DMS53 treated with DMSO at 0.1 percent for 48 hours (cell line): ENCODE data around the gene LRPAP1.
"Not testable (repeated sequence)": the region's sequence is repeated elsewhere in the genome, so short reads cannot be mapped to it uniquely, and the experiment has no call there.

ENCODE experiments used
- DNase-seq: peaks from one replicate; lab custom pipeline; 2025; ENCODE audit not compliant: unreplicated experiment; lab: John Stamatoyannopoulos, UW

LRPAP1 gene

DNA sequence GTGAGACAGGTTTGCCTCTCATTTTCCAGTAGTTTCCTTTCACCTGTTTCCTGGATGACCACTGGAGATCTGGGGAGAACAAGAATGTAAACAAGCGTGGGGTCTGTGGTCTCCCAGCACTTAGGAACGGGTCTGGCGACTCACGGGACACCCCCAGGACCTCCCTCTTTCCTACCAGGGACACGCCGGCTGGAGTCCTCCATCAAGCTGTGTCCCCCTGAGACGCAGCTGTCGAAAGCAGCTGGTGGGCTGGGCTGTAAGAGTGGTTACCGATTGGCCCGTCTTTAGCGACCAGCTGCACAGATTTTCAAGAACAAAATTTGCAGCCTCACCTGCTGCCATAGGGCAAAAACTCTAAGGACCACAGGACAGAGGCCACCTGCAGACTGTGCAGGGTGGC lies 11.9 kb downstream of the LRPAP1 start:
- DNase-seq: no peak

DNA sequence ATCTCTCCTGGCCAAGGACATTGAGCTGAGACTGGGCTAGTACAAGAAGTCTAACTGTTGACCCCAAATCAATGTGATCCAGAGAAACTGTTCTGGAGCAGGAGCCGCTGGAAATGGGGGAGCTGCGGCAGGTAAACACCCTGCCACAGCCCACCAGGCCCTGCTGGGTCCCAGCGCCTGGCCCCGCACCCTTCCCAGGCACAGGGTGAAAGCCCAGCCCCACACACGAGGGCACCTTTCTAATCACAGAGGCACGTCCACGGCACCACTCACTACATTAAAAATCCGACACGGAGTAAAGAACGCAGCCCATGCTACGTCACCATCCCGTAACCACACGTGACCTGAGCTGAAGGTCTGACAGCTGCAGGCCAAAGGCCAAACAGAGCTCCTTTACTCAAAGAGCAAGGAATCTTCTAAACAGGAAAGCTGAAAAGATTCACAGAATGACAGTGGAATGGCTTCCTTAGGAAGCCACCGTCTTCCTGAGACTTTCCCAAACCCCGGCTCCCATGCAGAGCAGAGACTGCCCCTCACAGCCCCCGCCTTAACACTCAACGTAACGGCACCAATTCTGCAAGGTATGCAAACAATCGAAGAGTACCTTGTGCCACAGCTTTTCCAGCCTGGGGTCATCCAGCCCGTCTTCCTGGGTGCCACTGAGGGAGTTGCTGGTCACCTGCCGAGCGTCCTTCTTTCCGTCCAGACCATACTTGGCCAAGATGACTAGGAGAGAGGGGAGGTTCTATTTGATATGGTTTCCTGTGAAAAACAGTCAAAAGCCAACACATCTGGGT lies 12.6 kb downstream of the LRPAP1 start:
- DNase-seq: no peak

DNA sequence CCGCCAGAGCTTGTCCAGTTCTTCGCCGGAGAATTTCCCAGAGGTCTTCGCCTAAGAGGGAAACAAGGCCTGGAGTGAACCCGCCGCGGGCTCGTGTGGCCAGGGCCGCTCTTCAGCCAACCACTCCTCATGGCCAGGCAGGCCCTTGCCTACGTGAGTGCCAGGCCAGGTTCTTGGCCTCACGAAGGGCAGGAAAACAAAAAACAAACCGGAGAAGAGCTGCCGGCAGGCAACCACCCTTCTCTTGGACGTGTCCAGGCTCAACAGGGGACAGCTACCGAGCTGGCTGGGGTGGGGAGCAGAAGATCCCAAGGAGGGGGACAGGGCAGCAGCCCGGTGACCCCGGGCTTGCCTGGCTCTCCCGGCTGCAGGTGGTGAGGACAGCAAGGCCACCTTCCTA lies 13.3 kb downstream of the LRPAP1 start:
- no peak for DNase-seq

DNA sequence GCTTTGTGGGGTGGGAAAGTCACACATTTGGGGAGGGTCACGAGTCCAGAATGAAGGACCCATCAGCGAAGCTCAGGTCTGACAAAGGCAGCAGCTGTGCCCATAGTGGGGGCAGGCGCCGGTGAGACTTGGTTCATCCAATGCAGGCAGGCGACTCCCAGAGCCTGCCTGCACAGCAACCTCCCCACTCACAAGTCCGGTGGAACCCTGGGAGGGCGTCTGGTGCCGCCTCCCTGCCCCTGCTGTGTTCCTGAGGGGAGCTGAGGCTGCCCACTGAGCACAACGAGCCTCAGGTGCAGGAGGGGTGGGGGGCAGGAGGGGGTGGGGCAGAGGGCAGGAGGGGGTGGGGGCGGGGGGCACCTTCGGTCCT lies 13.7 kb downstream of the LRPAP1 start:
- DNase-seq: no peak

DNA sequence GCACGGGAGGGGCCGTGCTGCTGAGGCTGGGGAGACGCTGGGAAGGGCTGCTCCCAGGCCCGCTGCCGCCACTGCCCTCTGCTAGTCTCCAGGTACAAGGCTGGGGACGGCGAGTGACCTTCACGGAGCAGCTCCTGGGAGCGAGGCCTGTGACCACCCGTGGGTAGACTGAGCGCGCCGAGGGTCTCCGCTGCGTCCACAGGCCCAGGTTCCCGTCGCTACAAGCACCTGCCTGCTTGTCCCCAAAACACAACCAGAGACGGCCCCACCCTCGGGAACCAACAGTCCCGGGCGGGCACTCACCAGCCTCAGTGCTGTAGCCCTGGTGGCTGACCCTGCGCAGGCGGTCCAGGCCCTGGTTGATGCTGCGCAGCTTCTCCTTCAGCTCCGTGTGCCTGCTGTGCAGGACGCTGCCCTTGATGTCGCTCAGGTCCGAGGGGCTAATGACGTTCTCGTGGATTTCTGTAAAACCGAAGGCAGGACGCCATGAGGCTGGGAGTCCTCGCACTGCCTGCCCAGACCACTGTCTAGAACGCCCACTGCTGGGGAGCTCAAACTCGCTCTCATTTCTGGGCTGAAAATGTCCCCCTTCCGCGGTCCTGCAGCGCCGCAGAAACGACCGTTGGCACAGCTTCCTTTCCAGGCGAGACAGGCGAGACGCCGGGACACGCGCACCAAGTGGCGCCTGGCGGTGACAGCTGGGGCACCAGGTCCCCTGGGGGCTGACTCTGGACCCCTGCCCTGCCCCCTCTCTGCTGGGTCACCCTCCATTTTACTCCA lies 14.3 kb downstream of the LRPAP1 start:
- DNase-seq: no peak

DNA sequence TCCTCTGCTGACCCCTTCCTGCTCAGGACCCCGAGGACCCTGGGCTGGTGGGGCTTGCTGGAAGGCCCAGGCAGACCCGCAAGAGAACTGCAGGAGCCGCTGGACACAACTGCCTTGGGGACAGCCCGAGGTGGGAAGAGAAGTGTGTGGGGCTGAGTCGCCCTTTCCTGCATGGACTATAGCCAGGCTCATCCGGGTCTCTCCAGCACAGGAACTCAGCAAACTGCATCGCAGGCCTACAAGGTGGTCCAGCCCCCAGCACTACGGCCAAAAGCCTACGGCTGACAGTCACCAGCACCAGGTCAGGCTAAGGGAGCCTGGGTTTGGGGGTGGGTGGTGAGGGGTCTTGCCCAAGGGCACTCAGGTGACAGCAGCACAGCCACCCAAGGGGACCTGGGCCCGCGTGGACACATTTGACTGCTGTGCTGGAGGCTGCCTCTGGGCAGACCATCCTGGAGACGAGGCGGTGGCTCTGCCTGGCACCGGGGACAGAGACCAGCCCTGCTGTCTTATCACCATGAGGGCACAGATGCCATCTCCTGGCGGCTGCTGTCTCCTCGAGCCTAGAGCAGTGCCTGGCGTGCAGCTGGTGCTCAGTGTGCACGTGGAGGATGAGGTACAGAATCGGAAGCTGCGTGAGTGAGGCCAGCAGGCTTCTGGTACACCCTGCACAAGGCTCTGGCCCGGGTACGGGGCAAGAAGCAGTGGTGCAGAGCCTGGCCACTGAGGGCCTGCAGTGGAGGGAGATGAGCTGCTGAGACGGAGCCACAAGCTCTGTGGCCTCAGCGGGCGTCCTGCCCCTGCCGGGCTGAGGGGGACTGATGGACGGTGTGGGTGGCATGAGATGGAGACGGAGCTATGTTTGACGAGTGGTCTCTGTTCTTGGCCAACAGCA lies 15.1 kb downstream of the LRPAP1 start:
- DNase-seq: no peak

DNA sequence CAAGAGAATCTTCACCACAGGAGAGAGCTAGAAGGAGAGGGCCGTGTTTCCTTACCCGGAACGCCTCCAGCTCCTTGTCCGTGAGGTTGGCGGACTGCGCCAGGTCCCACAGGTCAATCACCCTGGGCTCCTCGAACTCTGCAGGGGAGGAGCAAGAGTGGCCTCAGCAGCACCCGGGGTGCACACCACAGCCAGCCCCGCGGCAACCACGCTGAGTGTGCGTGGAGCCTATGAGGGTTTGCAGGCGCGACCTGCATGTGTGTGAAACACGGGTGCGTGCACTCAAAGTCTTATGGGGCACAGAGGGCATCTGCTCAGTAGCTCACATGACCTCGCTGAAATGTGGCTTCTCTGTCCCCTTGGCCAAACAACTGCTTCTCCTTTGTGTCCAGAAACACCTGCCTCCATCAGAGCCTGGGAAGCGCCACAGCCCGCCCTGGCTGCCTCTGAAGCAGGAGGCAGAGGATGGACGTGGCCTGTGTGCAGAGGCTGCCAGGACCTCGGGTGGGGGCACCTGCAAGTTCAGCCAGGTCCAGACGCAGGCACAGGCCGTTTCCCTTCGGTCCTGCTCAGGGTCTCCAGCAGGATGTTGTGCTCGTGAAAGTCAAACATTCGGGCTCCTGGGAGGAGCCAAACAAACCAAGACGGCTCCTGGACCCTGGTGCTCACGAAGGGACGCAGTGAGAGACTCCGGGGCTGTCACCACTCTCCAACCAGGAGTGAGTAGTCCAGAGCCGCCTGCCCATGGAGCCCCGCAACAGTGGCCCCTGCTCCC lies 16.0 kb downstream of the LRPAP1 start:
- DNase-seq: no peak

DNA sequence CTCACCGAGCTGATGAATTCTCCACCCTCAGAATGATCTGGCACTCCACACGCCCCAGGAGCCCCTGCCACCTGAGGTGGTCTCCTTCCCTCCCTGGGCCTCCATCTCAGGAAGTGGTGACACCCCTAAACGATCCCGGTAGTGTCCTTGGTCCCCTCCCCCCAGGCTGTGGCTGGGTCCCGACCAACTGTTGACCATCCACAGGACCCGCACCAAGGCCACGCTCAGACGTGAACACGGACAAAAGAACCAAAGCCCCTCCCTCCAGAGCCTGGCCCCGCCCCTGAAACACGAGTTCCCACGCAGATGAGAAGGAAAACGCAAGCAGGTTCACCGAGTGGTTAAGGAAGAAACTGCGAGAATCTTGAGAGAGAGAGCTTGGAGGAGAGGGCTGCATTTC lies 16.6 kb downstream of the LRPAP1 start:
- DNase-seq: no peak

DNA sequence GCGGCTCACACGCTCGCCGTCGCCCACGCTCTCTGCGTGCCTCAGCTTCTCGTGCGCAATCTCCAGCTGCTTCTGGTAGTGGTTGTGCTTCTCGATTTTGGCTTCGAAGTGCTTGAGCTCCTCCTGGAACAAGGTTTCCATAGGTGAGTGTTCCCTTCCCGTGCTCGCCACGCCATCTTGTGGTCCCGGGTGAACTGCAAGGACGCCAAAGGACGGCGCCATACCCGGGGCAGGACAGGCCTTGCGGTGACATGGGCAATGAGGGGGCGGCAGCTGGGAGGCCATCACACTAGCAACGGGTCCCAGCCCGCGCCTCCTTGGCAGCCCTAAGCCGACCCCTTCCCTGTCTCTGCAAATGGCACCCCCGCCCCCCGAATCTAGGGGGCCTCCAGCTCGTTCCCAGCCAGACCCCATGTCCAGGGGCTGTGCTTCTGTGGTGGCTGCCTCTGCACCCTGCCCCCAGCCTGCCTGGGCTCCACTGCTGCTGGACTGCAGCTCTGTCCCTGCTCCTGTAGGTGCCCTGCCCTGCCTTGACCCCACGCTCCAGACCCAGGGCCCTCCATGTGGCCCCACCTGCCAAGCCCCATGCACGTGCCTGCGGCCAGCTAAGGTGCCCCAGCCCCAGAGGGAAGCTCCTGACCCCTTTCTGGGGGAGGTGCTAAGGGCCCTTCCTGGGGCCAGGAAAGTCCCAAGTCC lies 17.3 kb downstream of the LRPAP1 start:
- DNase-seq: no peak

DNA sequence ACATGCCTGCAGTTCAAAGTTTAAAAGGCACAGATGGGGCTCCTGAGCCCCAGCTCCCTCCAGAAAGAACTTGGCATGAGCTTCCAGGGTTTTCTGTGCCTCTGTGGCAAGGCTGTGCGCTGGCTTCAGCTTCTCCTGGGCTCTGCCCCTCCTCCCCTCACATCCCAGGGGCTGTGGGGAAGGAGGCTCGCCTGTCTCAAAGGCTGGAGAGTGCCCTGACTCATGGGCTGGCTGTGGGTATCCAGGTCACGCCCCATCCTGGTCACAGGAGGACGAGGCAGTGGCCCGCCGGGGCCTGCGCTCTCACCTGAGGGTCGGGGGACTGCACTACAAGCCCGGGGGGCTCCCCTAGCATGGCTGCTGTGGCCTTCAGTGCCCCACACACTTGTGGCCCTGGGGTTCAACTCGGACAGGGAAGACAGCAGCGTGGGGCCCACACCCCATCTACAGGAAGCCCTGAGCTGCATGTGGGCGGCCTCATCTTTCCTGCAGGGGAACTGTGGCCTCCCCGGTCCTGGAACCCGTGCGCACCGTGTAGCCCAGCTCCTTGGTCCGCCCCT lies 17.9 kb downstream of the LRPAP1 start:
- DNase-seq: no peak

DNA sequence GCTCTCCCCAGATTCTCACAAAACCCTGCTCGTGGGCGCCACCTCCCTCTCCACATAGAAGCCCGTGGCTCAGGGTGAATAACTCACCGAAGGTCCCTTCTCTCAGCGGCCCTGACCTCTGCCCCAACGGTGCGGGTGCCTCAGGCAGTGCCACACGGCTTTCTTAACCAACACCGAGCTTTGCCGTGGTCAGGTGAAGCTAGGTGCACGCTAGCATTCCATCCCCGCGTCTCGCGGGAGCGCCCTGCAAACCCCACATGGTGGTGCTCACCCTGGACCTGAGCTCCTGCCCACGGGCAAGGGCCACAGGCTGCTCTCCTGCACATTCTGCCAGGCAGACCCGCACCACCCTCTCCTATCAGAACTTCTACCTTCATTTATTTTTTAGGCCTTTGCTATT lies 18.4 kb downstream of the LRPAP1 start:
- no peak for DNase-seq

DNA sequence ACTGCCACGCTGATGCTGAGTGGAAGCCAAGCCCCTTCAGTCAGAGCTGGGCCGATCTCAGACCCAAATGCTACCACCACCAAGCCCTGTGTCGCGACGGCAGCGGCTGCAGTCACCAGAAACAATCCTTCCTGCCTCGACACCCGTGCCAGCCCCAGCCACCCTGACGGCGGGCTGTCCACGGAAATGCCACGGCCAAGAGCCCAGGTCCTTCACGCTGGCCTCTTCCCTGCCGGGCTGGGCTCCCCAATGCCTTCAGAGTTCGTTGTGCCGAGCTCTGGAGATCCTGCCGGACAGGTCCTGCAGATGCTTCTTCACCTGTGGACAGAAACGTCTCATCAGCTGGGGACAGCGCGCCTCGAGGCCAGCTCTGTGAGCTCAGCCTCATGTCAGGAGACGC lies 19.5 kb downstream of the LRPAP1 start:
- no peak for DNase-seq

DNA sequence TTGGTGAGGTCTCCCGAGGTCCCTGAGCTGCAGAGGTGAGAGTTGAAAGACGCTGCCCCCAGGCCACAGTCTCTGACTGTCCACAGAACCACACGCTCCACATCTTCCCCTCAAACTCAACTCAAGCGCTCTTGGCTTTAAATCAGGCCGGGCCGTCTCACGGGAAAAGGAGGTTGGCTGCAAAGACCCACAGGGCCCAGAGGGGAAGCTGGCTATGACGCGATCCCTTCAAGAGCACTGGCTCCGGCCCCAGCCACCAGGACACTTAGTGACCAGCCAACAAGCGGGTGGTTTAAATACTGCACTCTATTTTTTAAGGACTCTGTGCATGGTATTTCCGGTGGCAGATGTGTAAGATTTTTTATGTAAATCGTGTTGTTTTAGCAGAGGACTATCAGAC lies 19.9 kb downstream of the LRPAP1 start:
- no peak for DNase-seq

DNA sequence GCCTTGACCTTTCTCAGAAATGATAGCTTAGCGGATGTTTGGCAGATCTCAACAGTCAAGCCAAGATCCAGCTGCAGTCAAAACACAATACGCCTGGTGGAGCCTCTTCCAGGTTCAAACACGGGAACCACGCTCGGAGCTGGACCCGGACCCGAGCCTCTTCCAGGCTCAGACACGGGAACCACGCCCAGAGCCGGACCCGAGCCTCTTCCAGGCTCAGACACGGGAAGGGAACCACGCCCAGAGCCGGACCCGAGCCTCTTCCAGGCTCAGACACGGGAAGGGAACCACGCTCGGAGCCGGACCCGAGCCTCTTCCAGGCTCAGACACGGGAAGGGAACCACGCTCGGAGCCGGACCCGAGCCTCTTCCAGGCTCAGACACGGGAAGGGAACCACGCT lies 20.6 kb downstream of the LRPAP1 start:
- not testable (repeated sequence) for DNase-seq

DNA sequence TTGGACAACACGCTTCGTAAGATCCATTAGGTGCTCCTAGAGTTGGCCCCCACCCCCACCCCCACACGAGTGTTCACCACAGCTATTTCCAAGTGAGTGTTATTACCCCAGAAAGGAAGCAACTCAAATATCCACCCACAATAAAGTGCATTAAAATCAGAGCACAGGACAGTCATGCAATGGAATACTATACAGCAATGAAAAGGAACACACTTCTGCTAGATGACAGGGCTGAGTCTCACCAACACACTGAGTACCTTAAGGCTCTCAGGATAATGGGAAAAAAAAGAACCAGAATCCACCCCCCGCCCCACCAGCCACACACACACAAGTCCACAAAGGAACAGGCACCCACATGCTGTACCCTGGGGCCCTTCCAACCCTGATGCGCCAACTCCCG lies 21.0 kb downstream of the LRPAP1 start:
- no peak for DNase-seq

DNA sequence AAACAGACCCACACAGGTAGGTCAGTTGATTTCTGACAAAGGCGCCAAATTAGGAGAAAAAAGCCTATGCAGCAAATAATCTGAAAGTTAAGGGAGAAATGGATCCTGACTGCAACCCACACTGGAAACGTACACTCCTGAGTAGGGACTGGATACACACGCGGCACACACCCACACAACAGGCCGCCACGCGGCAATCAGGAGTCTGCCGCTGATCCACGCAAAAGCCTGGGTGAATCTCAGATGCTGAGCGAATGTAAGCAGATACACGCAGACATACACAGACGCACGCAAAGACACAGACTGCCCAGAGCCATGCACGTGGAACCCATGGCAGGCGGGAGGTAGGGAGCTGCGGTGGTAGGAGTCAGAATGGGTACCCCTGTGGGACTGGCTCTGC lies 21.7 kb downstream of the LRPAP1 start:
- DNase-seq: no peak

DNA sequence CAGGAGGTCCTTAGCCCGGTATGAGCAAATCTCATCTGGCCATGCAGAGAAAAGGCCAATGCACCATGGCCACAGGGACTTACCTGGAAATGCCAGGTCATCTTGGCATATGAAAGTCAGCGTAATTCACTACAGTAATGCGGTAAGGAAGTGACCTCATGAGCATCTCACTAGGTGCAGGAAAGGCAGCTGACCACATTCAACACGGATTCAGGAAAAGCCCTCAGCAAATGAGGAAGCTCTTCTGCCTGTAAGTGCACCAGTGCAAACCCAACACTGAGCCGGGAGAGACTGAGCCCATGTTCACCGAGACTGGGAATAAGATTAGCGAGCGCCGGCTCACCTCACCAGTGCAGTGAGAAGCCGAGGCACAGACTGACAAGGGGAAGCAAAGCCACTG lies 23.7 kb downstream of the LRPAP1 start:
- DNase-seq: no peak

DNA sequence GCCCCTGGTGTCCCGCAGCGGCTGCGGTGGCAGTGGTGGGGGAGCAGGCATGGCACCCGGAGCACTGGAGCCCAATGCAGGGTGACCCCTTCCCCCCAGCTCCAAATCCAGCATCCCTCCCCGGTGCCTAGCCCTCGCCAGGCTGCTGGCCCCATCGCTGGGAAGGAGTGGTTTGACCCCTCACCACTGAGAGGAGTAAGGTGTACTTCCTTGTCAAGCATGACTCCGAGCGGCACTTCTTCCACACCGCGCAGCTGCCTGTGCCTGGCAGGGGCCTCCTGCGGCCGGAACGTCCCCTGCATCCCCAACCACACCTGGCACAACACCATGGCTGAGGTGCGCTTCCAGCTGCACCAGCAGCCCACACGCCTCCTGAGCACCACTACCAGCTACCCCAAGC lies 27.0 kb downstream of the LRPAP1 start:
- DNase-seq: no peak

DNA sequence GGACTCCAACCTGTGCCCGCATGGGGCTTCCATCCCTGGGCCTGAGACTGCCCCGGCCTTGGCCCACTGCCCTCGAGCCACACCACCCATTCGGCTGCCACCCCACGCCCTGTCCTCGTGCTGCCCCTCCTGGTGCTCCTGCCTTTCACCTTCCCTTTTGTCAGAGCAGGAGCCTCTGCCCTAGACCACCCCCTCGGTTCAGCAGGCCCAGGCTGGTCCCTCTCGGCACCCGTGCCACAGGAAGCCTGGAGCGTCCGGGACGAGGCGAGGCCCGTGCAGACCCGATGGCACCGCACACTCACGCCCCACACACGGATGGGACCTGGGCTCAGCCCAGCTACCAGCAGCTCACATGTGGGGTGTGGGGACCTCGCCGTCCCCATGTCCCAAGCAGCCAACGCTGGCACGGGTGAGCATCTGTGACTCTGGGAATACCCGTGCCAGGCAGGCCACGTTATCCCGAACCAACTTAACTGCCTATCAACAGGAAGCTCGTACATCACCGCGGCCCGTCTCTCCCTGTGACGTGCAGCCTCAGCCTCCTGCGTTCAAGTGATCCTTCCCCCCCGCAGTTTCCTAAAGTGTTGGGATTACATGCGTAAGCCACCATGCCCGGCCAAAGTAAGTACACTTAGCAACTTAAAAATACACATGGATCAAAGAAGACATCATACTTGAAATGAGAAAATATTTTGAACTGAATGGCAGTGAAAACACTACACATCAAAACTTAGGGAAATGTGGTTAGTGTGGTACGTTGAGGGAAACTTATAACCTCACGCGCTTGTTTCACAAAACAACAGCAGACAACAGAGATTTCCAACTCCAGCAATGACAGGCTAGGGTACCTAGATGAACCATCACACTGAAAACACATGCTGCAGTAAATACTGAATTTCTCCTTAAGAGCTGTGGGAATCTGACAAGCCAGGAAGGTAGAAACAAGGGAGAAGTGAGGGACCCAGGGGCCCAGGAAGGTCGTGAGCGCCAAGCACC lies 29.0 kb downstream of the LRPAP1 start:
- no peak for DNase-seq
